Inflammatory macrophage treated with lipopolysaccharide for 4 hours (primary cell): Measurements from ENCODE around the gene OBSCN.

Source experiments
- DNase-seq: peaks from one replicate; pipeline ENCODE4 v3.0.0-alpha.2; 2020

Gene OBSCN

GRCh38 chr1:228393811-228394570 lies 186.1 kb downstream of the OBSCN start:
- DNase-seq: no peak

GRCh38 chr1:228394571-228395394 lies 186.9 kb downstream of the OBSCN start:
- no peak for DNase-seq

GRCh38 chr1:228396770-228397662 lies 189.2 kb downstream of the OBSCN start:
- DNase-seq: no peak

GRCh38 chr1:228397966-228398365 lies 190.1 kb downstream of the OBSCN start:
- DNase-seq: no peak

GRCh38 chr1:228398741-228399461 lies 191.1 kb downstream of the OBSCN start:
- DNase-seq: no peak

- no peak for DNase-seq
These were observed 191.8 kb downstream of the OBSCN start for GRCh38 chr1:228399531-228400236.

- DNase-seq: no peak
These were observed 192.4 kb downstream of the OBSCN start for GRCh38 chr1:228400237-228400651.

GRCh38 chr1:228400692-228401454 lies 193.0 kb downstream of the OBSCN start:
- DNase-seq: no peak

GRCh38 chr1:228401782-228402640 lies 194.2 kb downstream of the OBSCN start:
- no peak for DNase-seq

- DNase-seq: no peak
These were observed 194.8 kb downstream of the OBSCN start for GRCh38 chr1:228402641-228403025.

GRCh38 chr1:228403231-228403631 lies 195.4 kb downstream of the OBSCN start:
- DNase-seq: no peak

- no peak for DNase-seq
These were observed 196.4 kb downstream of the OBSCN start for GRCh38 chr1:228404107-228404720.

GRCh38 chr1:228405200-228405978 lies 197.5 kb downstream of the OBSCN start:
- DNase-seq: no peak

GRCh38 chr1:228405979-228406228 lies 198.1 kb downstream of the OBSCN start:
- DNase-seq: no peak

GRCh38 chr1:228407106-228408040 lies 199.5 kb downstream of the OBSCN start:
- DNase-seq: no peak

GRCh38 chr1:228408041-228408868 lies 200.4 kb downstream of the OBSCN start:
- no peak for DNase-seq
